ENCODE data around the gene ARHGAP12. TPM values are rescaled to one million over a fixed set of nuclear protein-coding genes. Genes with fewer than 3 reads are reported as not detected.
A peak's percentile ranks its signal among the peaks of the same experiment; 100 is the strongest.

The ARHGAP12 gene
- total and polyA plus RNA-seq, 4 donors = 8.6 to 66.0 (median 27.0) TPM

GRCh38 chr10:31947144-31947926 is 18.7 kb upstream of the ARHGAP12 start:
- no peaks in the 10 kb centered on the region for H3K9me3 ChIP-seq (ENCODE audit: control insufficient read depth in 4 of 4, insufficient read depth in 3 of 4, low read length in 3 of 4)
- peak; percentile 42 for TF ChIP-seq CTCF (IDR thresholded peaks at IDR 0.05; ENCODE audit: control extremely low read depth, extremely low read depth)
- no peak overlapping the region for H3K4me3 ChIP-seq
- H3K9ac ChIP-seq (ENCODE audit: insufficient read depth in 1 of 2, low read length in 2 of 2) = peak overlapping the region in 1 of 2 donors; percentile 51
- no peaks in the 10 kb centered on the region for H3K27me3 ChIP-seq (ENCODE audit: control insufficient read depth in 3 of 3, insufficient read depth in 3 of 3, low read length in 2 of 3)
- ATAC-seq (ENCODE audit: insufficient read depth, low FRiP score) = no peak
- DNase-seq = peak; percentile 28 to 87 (median 81)
- 50 to 63% methylated on average over 7 of the region's 7 CpGs for WGBS, 2 donors
- H3K4me1 ChIP-seq (ENCODE audit: control insufficient read depth in 5 of 5, insufficient read depth in 5 of 5, low read length in 5 of 5) = peaks cover 0 to 10% (median 1%) of the 10 kb centered on the region in 5 donors
- no peaks in the 10 kb centered on the region for H3K36me3 ChIP-seq (ENCODE audit: control insufficient read depth in 4 of 4, insufficient read depth in 4 of 4, low read length in 4 of 4)
- H3K27ac ChIP-seq (ENCODE audit: low read depth in 1 of 2, low read length in 1 of 2) = no peak overlapping the region

GRCh38 chr10:31945392-31945791 is 16.8 kb upstream of the ARHGAP12 start:
- Histone ChIP-seq H3K27ac (ENCODE audit: low read depth in 1 of 2, low read length in 1 of 2) (no peak overlapping the region), H3K9ac (ENCODE audit: insufficient read depth in 1 of 2, low read length in 2 of 2) (peak overlapping the region in 1 of 2 donors; percentile 15), H3K27me3 (ENCODE audit: control insufficient read depth in 3 of 3, insufficient read depth in 3 of 3, low read length in 2 of 3) (no peaks in the 10 kb centered on the region), H3K9me3 (ENCODE audit: control insufficient read depth in 4 of 4, insufficient read depth in 3 of 4, low read length in 3 of 4) (no peaks in the 10 kb centered on the region), H3K4me3 (no peak overlapping the region), H3K4me1 (ENCODE audit: control insufficient read depth in 5 of 5, insufficient read depth in 5 of 5, low read length in 5 of 5) (peaks cover 0 to 10% (median 3%) of the 10 kb centered on the region in 5 donors), H3K36me3 (ENCODE audit: control insufficient read depth in 4 of 4, insufficient read depth in 4 of 4, low read length in 4 of 4) (no peaks in the 10 kb centered on the region)
- TF ChIP-seq CTCF (IDR thresholded peaks at IDR 0.05; ENCODE audit: control extremely low read depth, extremely low read depth) = no peak
- WGBS, 2 donors = 42 to 62% methylated on average over 1 of the region's 1 CpG
- DNase-seq (no peak), ATAC-seq (ENCODE audit: insufficient read depth, low FRiP score) (no peak)

- no peak for DNase-seq
- H3K9ac ChIP-seq (ENCODE audit: insufficient read depth in 1 of 2, low read length in 2 of 2) = no peak overlapping the region
- H3K36me3 ChIP-seq (ENCODE audit: control insufficient read depth in 4 of 4, insufficient read depth in 4 of 4, low read length in 4 of 4) = no peaks in the 10 kb centered on the region
- no peak overlapping the region for H3K27ac ChIP-seq (ENCODE audit: low read depth in 1 of 2, low read length in 1 of 2)
- H3K4me1 ChIP-seq (ENCODE audit: control insufficient read depth in 5 of 5, insufficient read depth in 5 of 5, low read length in 5 of 5) = peaks cover 0 to 10% (median 3%) of the 10 kb centered on the region in 5 donors
- no peaks in the 10 kb centered on the region for H3K27me3 ChIP-seq (ENCODE audit: control insufficient read depth in 3 of 3, insufficient read depth in 3 of 3, low read length in 2 of 3)
- H3K9me3 ChIP-seq (ENCODE audit: control insufficient read depth in 4 of 4, insufficient read depth in 3 of 4, low read length in 3 of 4) = no peaks in the 10 kb centered on the region
- no peak for TF ChIP-seq CTCF (IDR thresholded peaks at IDR 0.05; ENCODE audit: control extremely low read depth, extremely low read depth)
- 74 to 92% methylated on average over 3 of the region's 3 CpGs for WGBS, 2 donors
- ATAC-seq (ENCODE audit: insufficient read depth, low FRiP score) = no peak
- no peak overlapping the region for H3K4me3 ChIP-seq
Observed at GRCh38 chr10:31944071-31944433, 15.4 kb upstream of the ARHGAP12 start.
